T-helper 22 cell (primary cell): ENCODE results near the gene CAMKMT.

Source experiments
- DNase-seq: peaks from one replicate; pipeline ENCODE4 v3.0.0-alpha.2; 2020; ENCODE audit warnings: low read depth

CAMKMT gene

DNA sequence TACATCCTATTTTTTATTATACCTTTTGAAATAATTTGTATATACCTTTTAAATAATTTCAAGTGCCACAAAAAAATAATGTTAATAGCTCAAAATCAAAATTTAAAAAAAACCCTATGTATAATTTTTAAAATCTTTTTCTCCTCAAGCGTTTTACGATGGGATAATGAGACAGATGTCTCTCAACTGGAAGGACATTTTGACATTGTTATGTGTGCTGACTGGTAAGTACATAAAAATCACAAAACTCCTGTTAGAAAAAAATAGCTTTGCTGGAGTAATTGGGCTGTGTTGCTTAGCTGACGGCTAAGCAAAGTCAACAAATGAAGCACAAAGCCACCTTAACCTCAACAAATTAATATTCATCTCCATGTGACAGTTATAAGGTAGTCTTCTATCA, 381.7 kb downstream of the CAMKMT start:
- DNase-seq = no peak

DNA sequence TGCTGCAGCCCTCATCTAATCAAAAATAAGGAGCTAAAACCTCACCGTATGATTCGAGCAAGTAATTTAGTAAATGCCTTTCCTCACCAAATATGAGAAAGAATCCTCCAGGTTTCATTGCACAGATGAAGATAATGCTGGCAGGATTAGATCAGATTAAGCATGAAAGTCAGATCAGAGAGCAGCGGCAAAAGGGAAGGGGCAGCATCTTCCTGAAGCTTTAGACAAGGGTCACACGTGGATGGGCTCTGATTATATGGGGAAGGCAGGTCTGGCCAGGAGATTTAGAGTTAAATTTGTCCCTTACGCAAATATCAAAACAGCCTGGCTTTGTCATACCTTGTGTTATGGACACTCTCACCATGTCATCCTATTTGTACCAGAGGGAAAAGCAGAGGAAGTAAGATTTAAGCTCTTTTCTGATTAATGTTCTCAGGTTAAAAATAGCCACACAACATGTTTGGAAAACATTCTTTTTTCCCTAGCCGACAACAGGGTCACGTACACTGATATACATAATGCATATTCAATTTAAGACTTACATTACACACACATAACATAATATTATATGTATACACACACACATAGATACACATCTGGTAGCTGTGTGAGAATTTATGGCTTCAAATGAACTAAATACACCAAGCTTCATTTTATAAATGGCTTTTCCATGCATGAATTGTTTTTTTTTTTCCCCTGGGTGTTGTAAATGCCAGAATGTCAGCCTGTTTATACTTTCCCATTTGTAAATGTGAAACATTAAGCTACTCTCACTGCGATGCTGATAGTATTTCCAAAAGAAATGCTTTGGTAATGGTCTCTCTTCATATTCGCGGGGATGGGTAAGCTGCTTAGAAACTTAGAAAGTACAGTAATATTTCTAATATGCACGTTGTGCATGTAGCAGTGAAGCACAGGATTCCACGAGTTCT, 383.5 kb downstream of the CAMKMT start:
- DNase-seq = no peak

DNA sequence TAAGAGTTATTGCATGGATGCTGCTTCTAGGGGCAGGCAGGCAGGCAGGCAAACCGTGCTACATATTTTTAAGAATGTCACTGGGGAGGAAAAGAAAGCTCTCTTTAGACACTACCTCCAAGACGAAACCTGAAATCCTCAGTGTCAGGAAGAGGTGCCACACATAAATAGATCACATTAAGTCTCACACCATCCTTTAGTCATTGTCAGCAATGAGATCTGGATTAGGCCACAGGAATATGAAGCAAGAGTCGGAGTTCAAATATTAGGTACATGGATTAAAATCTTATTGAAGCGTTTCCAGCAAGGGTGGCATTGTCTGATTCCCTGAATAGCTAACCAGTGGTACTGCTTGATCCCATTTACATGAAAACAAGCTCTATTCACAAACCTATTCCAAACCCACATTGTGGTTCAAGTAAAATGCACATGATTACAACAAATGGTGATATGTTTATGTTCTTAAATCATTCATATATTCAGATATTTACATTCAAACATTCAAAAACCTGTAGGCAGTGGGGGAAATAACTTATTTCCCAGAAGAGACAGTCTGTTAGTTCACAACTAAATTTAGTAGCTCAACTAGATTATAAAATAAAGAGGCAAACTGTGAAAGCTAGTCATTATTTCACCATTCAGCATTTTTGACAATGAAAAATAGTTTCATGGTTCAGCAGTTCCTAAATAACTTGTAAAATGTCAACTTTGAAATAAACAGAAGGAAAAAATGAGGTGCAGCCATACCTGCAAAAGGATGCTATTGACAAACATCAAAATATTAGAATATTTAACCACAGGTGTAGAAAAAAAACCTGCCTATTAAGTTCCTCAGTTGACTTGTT, 384.4 kb downstream of the CAMKMT start:
- no peak for DNase-seq

GRCh38 chr2:44746856-44747615, 385.3 kb downstream of the CAMKMT start:
- no peak for DNase-seq

DNA sequence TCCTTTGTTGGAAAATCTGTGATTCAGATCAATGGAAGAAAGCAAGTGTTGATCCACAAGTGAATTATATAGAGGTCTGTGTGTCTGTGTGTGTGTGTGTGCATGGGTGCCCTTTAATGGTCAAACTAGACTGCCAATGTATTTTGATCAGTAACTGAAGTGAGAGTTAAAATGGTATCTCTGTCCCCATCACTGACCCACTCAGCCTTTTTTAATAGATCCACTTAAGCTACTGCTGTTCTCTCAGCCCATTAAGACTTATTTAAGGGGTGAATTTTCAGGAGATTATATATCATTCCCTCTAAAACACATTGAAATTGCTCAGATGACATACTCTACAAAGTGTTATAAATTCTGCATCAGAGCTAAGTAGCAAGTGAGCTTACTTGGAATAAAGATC, 386.0 kb downstream of the CAMKMT start:
- no peak for DNase-seq

- DNase-seq = no peak
Observed at GRCh38 chr2:44751754-44752479, 390.2 kb downstream of the CAMKMT start.

DNA sequence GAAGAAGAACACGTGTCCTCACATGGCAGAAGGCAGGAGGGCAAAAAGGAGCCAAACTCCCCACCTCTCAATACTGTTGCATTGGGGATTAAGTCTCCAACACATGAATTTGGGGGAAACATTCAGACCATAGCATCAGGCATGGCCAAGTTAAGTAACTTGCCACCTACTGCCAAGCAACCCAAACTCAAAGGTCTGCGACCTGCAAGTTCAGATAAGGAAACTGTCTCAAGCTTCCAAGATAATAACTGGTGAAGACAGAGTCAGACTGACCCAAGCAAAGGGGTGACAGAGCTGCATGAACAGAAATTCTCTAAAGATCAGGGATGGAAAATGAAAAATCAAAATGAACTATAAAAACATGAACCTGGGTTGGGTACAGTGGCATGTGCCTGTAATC, 391.0 kb downstream of the CAMKMT start:
- DNase-seq = no peak

DNA sequence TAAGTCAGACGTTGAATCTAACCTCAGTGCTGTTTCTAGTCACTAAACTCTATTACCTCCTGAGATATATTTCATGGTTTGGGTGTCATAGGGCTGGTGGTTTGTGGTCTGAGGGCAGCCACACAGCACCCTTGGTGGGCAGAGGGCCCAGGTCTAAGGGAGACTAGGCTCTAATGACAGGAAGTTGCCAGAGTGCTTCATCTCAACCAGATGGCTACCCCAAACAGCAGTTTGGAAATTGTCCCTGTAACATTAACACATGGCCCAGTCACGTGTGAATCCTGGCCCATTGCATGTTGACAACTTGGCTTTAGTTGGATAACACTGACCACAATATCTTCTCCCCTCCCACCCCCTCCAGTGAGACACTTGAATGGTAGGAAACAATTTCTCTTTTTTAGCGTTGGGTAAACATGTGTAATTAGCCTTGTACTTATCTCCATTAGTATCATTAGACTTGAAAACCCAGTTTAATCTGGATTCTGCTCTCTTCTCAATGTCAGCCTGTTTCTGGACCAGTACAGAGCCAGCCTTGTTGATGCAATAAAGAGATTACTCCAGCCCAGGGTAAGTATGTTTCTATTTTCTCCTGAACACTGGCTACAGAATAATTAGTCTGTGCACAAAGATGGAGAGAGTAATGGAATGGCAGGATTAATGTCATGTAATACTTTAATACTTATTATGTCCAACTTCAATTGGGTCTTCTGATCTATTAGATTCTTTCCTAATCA, 392.0 kb downstream of the CAMKMT start:
- no peak for DNase-seq

- no peak for DNase-seq
Observed at GRCh38 chr2:44758591-44758990, 396.8 kb downstream of the CAMKMT start.

- no peak for DNase-seq
Observed at GRCh38 chr2:44759823-44760222, 398.1 kb downstream of the CAMKMT start.

DNA sequence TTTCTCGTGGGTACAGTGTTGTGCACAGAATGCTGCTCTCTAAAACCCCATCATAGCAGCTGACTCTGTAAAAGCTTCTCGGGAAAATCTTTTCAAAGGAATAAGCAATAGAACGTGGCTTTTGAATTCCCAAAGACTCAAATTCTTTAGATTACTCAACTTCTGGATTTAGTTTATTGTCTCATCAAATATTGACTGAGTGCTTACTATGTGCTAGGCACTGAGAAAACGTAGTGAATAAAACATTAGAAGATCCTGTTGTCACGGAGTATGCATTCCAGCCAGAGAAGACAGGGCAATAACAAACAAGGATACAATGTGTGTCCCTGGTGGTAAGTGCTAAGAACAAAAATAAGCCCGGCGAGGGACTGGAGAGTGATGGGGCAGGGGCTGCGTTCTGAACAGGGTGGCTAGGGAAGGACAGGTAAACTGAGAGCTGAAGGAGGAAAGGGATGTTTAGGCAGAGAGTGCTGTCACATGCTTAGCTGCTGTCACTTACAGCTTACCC, 401.6 kb downstream of the CAMKMT start:
- DNase-seq = no peak

DNA sequence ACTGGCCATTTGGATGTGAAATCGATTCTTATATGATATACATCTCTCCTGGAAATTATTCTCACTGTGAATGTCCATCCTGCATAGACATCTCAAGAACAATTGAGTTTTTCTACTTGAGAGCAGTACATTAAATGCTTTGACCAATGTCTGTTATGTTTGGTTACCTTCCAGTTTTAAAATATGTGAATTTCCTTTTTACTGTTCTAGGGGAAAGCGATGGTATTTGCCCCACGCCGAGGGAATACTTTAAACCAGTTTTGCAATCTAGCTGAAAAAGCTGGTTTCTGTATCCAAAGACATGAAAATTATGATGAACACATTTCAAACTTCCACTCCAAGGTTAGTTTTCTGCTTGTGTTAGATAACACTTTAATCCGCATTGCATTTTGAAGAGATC, 404.5 kb downstream of the CAMKMT start:
- no peak for DNase-seq

DNA sequence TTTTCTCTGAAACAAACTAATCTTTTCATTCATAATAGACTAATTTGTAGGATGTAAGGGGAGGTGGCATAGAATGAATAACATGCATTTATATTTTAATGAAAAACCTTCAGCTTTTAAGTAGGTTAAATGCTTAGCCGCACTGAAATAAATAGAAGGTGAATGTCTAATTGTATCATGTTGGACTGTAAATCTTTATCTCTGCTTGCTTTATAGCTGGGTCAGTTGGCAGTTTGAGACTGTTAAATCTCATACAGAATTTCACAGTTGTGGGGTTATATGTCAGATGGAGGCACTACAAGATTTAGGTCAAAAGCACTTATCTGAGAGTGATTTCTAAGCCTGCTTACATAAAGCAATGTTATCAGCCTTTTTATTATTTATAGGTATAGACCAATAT, 405.0 kb downstream of the CAMKMT start:
- DNase-seq = no peak

DNA sequence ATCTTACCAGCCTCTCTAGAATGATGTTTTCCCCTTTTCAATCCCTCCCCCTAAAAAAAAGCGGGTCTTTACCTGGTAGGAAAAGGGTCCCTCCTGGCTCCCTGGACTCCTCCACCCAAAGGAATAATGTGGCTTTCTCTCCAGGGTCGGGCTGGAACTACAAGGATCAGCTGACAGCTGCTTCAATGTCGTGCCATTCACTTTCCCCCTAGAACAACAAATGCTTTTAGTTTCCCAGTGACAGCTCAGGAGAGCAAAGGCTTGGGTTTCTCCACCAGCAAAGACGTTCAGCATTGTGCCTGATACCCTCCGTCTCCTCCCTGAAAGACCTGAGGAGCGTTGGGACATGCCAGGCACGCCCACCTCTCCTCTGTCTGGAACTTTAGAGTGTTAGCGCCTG, 405.9 kb downstream of the CAMKMT start:
- DNase-seq = no peak

DNA sequence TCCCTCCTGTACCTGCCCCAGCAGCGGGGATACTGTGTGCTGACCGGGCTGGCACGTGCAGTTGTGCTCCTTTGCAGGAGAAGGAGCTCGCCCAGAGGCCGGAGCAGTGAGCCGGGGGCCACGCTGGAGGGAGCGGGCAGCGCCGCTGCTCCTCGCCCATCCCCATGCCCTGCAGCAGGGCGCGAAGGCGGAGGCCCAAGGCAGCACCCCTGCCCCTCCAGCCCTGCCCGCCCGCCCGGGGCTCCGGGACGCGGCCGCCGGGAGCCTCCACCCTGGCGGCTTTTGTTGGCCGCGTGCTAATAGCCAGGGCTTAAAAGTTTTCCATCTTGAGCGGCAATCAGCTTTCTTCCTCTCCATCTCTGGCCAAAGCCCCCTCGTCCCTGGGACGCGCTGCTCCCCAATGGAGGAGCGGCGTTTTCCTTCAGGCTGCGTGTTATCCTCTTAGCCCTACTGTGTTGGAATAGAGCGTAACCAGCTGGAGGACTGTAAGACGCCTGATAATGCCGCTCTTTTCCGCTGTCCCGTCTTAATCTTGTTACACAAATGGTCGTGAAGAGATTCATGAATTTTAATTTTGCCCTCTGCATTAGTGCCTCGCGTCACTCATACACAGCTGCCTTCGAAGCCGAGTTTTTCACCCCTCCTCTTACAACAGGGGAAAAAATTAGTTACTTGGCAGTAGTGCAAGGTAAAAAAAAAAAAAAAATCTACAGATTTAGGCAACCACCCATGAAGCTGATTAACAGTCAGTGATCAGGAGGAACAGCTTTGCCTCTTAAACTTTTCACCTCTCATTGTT, 406.9 kb downstream of the CAMKMT start:
- no peak for DNase-seq

DNA sequence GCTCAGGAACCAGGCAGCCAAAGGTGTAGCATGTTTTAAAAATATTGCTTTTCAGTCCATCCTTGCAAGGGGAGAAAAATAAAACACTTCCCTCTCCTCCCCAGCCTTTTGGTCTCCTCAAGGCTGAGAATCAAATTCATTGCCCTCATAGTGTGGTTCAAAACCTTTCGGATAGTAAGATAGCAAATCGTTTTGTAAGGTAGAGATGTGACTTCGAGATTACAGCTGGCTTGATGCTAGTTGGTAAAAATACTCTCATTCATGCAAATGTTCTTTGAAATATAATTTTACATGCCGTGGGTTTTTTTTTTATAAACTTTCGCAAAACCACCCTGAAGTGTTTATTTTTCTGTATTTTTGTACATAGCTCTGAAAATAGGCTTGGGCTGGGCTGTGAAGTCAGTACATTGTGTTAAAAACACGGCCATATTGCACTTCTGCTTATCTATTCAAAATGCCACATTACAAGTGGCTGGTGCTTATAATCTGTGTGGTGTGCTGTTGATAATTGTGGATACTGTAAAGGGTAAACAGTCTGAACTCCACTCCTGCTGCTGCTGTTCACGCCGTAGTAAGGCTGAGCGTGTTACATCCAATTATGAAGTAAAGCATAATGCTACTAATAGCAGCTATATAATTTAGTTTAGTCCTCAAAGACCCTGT, 407.7 kb downstream of the CAMKMT start:
- no peak for DNase-seq

DNA sequence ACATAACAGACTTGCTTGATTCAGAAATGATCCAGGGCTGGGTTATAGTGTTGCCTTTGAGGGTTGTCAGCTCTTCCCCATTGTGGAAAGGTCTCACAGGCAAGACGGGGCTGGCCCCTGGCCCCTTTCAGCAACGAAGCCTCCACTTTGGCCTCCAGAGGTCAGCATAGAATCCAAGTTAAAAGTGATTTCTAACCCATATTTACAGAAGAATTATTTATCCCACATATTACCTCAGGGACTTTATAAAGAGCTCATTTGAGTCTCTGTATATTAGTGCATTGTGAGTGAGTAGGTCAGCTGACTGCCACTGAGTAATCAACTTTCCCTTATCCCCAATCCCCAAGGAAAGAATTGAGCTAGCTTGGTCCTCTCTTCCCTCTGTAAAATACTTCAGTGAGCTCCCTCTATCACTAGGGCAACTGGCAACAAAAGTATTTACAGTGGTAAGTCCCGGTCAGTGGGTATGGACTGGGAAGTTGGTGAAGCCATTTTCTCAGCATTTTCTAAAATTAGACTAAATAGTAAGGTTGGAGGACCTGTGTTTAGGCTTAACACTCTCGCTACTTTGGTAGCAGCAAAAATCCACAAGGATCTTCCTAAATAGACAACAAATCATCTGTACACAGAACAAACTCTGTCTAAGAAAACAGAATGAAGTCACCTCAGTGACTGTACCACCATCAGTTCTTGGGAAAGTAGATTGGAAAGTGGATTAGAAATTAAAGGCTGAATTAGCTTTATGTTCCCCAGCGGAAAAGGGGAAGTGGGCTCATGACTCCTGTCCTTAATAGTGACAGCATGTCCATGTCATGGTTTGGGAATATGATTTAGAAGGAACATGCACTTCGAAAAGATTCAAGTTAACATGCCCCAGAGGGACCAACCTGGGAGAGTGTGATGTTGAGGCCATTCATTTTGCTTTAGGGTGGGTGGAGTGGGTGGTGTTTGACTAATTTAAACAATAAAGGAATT, 408.8 kb downstream of the CAMKMT start:
- no peak for DNase-seq

DNA sequence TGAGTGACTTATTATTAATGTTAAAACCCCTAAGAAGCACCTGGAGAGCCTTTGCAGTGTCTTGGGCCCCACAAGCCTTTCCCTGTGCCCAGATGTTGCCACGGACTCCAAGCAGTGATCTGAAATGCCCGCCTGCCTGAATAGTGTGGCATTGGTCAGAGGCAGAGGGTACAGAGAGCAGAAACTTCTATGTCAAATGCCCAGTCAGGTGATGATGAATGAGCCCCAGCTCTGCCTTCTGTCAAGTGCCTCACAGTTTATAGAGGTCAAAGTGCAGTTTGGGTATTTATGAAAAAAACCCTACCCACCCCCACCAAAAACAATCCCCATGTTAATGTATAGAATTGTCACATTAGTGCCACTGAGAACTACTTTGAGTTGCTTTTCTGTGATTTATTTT, 409.8 kb downstream of the CAMKMT start:
- DNase-seq = no peak
